Activated CD4-positive, alpha-beta T cell treated with anti-CD3 and anti-CD28 coated beads, Interleukin-2, amount 50 U/mL, for 48 hours (primary cell): ENCODE data around the gene IL26.

Experiments used
- DNase-seq, 2 experiments: peaks; one replicate each; pipeline ENCODE4 v3.0.0-alpha.2; 2020

IL26 gene, protein sequence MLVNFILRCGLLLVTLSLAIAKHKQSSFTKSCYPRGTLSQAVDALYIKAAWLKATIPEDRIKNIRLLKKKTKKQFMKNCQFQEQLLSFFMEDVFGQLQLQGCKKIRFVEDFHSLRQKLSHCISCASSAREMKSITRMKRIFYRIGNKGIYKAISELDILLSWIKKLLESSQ

DNA sequence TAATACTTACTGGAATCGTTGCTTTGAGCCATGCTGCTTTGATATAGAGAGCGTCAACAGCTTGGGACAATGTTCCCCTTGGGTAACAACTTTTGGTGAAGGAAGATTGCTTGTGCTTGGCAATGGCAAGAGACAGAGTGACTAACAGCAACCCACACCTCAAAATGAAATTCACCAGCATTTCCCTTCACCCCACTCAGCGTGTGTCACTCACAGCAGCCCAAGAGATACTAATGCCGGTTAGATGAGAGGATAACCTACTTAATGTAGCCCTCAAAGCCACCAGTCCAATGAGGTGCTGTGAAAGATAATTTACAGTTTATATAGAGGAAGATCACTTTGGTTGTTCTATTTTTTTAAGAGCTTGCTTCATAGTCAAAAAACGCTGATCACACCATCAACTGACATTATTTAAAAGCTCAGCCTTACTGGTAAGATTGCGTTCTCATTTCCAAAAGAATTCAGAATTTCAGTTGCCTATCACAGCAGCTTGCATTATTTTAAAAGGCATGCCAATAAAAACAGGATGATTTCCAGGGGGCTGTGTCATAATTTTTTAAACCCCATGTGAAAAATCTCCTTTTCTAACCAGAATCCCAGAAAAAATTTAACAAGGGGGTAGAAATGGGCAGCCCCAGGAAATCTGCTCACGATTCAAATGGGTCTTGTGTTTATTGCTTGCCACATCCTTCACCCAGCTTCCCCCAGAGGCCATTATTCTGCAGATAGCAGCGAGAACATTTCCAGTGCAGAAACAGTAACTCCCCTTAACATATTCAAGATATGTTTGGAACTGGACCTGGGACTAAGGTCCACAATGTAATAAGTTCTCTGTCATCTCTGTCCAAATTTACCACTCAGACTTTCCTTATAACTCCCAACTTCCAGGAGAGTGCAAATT, at the start of gene IL26:
Gene IL26 (minus strand): TSS at position 235 of the 901 bp plus-strand sequence. CDS start 54 bp downstream, at position 181.
- DNase-seq = no peak

DNA sequence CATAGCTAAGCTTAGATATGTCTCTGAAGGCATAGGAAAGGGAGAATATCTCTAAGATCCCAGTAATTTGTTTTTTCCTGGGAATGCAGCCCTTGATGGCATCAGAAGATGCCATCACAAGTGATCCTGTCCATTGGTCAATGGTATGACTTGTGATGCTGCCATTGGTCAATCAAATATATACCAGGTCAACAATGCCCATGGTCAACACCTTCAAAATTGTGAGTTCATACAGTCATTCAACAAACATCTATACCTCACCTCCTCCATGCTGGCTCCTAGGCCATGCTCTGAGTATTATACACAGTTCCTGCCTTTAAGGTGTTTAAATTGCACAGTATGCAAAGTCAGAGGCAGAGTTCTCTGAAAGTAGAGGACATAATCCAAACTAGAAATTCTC, 47.1 kb upstream of the IL26 start:
- no peak for DNase-seq

DNA sequence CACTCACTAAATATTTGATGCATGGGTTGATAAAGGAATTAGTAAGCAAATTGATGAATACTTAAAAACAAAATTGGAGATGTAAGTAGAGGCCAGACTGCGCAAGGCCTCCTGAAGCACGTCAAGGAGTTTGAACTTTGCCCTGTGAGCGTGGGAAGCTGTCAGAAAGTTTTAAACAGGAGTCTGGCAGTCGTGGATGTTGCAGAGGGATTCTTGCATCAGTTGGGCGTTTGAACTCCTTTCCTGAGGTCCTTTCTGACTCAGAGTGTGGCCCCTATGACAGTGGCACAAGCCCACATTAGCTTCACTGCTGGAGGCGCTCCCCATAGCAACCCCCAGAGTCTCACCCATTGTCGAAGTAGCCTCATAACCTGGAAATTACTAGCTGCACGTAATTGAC, 45.7 kb upstream of the IL26 start:
- DNase-seq = no peak

DNA sequence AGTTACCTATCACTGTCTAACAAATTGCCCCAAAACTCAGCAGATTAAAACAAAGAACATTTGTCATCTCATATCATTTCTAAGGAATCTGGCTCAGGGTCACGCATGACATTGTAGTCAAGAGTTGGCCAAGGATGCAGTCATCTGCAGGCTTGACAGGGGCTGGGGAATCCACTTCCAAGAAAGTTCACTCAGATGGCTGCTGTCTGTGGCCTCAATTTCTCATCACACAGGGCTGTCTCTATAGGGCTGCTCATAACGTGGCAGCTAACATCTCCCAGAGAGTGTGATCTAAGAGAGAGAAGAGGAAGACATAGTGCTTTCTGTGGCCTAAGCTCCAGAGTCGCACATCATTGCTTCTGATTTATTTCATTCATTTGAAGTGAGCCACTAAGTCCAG, 44.7 kb upstream of the IL26 start:
- no peak for DNase-seq

DNA sequence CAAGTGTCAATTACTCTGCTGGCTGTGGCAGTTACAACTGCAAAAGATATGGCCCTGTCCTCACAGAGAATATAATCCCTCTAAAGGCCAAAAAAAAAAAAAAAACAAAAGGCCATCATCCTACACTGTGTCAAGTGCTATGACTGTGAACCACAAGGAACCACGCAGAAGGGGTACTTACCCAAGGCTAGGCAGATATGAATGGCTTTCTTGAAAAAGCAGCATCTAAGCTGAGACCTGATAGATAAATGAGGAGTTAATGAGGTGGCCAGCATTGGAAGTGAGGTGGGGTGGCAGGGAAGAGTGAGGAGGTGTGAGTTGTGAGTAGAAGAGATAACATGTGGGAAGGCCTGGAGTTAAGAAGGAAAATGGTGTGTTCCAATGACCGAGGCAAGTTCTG, 44.2 kb upstream of the IL26 start:
- no peak for DNase-seq

DNA sequence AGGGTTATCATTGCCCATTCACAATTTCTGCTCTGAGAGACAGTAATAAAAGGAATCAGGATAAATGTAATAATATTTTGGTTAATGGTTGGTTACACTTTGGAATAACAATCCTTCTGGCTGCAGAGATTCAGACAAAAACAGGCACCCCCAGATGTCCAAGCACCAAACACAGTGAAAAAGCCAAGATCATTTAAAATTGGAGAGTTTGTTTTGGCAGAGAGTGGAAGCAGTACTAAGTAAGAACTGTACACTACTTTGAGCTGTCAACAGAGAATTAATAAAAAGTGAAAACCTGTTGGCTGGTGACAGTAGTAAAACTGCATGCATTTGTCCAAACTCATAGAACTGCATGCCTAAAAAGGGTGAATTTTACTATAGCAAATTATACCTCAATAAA, 43.4 kb upstream of the IL26 start:
- DNase-seq = no peak

DNA sequence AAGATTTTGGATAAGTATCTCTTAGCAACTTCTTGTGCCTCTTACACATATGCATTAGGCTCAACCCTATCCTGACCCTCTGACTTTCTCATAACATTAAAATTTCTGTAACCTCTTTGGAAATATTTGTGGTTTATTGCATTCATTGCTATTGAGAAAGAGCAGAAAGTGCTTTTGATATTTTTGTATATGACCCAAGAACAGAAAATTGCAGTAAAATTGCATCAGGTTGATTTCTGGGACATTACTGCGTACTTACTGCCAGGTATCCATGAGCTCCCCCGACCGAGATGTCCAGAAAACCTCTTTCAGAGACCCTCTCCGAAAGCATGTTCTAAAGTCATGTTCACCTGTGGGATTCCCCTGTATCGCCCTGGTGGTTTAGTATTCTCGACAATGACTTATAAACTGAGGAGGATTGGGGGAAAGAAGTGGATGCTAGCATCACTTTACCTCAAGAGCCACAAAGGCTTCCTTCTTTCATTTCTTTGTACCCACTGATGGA, 42.3 kb upstream of the IL26 start:
- DNase-seq = no peak

DNA sequence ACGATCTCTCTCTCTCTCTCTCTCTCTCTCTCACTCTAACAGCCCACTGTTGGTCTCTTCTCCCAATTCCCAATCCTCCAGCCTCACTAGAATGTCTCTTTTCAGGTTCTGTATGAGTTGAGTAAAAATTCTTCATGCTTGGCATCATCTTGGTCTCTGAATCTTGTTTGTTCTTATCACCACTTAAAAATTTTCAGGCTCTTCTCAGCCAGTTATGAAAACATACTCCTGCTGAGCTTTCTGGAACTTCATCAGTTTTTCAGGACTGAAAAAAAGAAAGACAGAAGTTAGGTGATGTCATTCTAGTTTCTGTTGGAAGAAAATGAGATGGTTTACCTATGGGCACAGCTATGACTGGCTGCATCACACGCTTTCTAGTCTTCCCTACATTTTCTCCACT, 39.2 kb upstream of the IL26 start:
- DNase-seq = no peak

DNA sequence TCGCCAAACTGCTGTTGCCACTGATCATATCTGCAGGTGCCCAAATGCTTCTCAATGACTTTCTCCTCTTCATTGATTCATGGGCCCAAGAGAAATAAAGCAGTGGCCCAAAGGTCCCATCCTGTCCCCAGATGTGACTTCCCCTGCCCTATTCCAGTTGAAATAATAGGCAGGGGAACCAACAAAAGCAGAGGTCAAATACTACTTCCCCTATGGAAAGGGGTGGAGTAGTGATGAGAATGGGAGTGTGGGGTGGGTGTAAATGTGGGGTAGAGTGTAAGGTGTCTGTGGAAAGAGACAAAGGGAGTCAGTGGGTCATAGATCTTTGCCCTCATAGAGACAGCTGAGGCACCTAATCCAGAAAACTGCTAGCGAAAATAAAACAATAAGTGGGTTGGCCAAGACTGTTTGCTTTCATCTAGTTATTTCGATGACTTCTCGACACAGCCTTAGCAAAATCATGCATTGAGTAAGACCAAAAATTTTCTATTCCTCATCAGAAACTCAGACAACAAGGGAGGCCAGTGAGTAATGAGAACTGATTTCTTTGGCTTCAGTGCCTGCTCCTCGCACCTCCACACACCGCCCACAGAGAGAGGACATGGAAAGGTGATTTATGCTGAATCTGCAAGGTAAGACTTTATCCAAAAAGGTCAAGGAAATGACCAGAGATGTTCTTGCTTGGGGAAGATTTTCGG, 38.7 kb upstream of the IL26 start:
- no peak for DNase-seq

DNA sequence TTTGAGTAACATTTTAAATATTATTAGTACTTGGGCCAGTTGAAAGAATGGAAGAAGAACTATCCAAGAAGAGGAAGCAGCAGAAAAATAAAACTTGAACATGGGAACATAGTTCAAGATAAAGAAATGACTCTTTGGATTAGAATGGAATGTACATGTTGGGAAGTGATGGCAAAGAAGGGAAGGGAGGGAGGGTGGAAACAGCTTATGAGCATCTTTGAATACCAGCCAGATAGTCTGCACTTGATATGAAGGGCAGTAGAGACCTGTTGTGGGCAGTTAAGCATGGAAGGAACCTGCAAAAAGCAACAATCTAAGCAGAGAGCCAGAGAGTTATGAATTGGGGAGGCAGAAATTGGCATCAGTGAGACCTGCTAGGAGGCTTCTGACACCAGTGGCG, 37.8 kb upstream of the IL26 start:
- DNase-seq = no peak

DNA sequence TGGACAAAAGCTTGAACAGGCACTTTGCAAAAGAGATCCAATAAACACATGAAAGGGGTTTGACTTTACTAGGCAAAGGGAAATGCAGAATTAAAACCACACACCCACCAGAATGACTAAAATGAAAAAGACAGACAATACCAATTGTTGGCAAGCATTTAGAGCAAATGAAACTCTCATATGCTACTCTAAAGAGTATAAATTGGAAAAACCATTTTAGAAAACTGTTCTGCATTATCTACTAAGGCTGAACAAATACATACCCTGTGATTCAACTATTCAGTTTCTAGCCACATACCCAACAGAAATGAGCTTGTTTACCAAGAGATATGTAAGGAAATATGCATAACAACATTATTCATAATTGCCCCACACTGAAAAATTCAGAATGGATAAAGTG, 36.3 kb upstream of the IL26 start:
- no peak for DNase-seq

DNA sequence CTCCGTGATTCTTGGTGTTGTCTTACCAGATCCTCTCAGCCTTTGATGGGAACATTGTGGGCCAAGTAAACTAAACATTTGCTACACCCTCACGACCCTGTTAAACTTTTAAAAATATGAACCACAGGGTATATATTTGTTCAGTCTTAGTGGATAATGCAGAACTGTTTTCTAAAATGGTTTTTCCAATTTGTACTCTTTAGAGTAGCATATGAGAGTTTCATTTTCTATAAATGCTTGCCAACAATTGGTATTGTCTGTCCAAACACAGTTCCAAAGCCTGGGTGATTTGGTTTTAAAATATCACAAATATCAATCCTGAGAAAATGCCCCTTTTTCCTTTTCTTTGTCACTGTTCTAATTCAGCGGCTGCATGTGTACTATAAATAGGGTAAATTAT, 34.5 kb upstream of the IL26 start:
- no peak for DNase-seq

DNA sequence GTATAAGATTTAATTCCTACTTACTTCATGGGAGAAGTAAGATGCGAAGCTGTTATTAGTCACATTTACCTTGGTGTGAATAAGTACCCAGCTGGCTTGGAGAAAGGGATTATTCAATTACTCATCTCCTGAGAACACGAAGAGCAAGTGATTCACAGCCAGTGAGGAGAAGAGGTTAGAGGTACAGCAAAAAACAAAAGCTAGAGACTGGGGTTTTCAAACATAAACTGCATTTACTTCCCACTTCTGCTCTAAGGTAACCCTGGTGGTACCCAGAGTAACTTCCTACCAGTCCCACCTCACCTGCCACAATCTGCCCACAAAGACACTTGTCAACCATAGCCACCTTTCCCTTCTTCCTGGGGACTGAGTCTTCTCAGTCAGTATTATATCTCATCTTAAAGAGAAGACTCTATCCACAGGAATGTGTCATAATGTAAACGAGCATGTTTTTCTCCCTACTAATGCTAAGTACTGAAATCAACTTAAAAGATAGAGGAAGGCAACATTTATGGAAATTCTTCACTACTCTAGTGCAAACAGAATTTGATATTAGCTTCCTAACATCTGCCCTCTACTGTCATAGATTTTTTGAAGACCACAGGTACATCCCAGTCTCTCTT, 33.8 kb upstream of the IL26 start:
- DNase-seq = peak; percentile 42 to 57

DNA sequence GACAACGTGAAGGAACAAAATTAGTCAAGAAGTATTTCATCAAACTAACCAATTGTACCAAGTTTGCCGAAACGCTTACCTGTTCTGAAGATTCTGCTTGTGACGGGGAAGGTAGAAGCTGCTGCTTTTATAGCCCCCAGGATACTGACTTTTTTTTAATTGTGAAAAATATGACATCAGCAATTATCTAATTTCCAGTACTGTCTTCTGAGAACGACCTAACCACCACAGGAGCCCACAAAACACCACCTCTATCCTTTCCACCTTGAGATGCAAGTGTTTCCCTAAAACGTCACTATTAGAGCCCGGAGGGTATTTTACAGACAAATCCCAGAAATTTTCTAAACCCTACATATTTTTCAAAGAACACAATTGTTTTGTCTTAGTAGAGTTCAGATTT, 27.9 kb upstream of the IL26 start, which contains the start of gene IL22:
Gene IL22 (minus strand): TSS at position 101 of the 400 bp plus-strand sequence. CDS start 156 bp downstream, outside the sequence.
- DNase-seq = no peak

DNA sequence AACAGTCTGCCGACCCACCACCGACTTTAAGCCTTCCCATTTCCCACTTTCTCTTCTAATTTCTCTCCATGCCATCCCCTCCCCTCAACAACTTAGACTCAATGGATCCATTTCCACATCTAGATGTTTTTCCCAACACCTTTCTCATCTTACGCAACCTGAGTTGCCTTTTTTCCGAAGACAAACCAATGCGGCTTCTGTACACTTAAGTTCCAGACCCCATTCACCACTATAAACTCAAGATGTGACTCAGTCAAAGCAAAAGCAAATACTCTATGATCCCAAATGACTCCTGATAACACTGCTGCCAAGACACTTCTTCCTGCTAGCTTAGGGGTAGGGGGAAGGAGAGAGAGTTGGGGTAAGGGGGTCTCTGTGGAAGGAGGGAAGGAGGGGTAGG, 26.5 kb upstream of the IL26 start:
- DNase-seq = no peak

DNA sequence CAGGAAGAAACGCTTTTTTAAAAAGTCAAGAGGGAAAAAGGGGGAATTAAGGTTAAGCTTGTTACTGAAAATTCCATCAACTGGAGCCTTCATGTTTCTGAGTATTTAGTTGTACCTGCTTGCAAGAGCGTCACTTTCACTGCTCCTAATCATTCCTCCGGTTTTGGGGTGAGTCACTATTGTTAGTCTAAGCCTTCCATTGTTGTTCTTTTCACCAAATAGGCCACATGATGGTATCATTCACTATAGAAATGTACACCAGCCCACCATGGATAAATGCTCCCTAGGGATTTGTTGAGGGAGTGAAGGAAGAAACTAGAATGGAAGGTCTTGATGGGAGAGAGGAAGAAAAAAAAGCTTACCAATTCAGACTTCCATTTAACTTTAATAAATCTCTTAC, 24.8 kb upstream of the IL26 start:
- no peak for DNase-seq

DNA sequence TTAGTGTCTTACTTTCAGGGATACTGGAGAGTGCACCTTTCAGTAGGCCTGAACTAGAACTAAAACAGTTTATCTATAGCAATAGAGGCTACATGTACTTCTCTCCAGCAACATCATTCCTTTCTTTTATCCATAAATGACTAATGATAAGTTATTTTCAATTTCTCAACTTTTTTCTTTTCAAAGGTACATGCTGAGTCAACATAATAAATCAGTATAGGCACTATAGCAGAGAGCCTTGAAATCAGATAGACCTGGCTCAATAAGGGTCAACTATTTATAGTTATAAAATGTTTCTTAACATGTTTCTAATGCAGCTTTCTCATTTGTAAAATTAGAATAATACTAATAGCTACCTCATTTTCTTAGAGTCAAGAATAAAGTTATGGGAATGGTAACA, 22.2 kb upstream of the IL26 start:
- DNase-seq = no peak

DNA sequence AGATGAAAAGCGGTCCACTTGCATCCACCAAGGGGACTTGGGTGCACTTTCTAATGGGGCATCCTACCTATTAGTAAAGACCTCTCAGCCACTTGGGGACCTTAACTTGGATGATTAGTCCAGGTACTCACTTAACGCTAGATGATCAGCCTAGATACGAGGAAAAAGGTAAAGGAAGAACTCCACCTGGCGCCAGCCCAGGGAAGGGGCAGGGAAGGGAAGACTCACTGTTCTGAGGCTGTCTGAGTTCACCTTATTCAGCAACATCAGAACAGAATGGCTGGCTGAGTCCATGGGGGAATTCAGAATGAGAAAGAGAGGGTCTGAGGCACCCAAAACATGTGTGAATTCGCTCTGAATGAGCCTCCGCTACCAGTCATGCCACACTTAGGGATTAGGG, 20.7 kb upstream of the IL26 start:
- no peak for DNase-seq

DNA sequence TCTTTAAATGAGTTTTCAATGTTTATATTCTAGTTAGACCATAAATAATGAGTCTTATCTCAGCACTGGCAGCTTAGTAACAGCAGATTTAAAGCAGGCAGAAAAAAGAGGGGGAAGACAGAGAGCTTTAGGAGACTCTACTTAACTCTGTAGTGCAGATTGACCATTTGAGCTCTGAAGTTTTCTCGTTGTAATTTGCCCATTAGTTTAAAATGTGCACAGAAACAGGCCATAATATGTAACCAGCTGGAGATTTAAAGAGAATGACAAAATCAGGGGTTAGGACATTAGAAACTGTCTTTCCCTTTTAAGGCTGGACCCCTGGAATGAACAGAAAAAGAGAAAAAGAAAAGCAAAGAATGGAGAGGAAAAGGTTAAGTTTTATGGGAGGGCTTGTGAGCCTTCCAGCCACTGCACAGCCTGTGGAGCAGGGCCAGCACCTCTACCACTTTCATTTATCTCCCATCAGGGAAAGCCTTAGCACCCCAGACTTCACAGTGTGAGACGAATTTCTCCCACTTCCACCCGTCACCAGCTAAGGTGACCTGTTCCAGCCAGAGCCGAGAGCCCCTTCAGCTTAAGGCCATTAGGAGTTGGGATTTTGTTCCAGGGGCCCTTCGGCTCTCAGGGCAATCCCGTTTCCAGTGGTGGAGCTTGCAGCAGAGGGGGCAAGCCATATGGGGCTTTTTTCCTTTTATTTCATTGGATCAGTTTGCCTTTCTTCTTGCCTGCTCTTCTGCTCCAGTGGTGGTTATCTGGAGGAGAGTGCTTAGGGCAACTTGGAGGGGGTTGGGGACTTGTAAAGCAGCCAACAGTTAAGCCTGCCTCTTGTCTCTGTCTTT, 19.8 kb upstream of the IL26 start:
- DNase-seq = no peak

DNA sequence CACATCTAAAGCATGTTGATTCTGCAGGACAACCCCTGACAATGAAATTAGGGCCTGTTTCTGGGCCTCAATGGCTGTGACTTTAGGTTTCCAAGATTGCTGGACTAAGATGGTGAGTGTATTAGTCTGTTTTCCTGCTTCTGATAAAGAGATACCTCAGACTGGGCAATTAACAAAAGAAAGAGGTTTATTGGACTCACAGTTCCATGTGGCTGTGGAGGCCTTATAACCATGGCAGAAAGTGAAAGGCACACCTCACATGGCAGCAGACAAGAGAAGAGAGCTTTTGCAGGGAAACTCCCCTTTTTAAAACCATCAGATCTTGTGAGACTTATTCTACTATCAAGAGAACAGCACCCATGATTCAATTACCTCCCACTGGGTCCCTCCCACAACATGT, 17.2 kb upstream of the IL26 start:
- DNase-seq = no peak

DNA sequence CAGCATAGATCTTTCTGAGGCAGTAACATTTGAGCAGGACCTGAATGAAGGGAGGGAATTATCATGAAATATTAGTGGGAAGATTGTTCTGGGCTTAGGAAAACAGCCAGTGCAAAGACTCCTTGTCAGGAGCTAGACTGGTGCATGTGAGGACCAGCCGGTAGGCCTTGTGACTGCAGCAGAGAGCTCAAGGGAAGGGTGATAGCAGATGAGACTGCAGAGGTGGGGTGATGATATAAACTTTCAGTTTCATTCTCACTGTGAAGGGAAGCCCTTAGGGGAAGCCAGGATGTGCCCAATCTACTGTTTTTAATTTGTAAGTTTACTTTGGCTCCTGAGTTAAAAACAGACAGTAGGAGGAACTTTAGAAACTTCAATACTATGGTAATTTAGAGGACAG, 15.4 kb upstream of the IL26 start:
- peak; percentile 43 to 55 for DNase-seq

DNA sequence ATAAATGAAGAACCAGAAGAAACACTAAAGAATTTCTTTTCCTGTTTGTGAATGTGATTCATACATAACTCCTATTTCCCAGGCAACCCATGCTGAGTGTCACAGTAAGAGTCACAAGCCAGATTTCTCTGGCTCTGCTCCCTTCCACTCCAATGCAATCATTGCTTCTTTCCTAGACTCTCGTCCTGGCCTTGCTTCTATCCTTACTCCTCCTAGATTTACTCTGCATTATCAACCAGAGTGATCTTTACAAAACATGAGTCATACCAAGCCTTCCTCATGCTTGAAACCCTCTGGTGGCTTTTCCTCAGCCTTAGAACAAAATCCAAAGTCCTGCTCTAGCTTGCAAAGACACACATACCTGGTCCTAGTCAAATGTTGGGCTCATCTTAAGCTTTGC, 14.5 kb upstream of the IL26 start:
- no peak for DNase-seq
